Activated T-cell treated with anti-CD3 and anti-CD28 coated beads, Interleukin-2, amount 50 U/mL, for 4 hours (primary cell): ENCODE data around the gene ALDH1A1. TPM values are rescaled to one million over a fixed set of nuclear protein-coding genes. Genes with fewer than 3 reads are reported as not detected.

Source experiments
- ATAC-seq, 2 donors: fragments of 200-7000 bp; cut with Tn5 transposase; one replicate each; pipeline ENCODE4 v1.10.0; 2021
- DNase-seq: peaks from one replicate; pipeline ENCODE4 v3.0.0-alpha.2; 2020
- H3K27me3 Mint-ChIP-seq: one replicate; pipeline ENCODE4 v1.8.0; 2021; ENCODE audit warnings: low read depth, mixed read lengths
- H3K36me3 Mint-ChIP-seq: one replicate; pipeline ENCODE4 v1.8.0; 2022; ENCODE audit warnings: mixed read lengths; ENCODE audit not compliant: insufficient read depth
- H3K4me1 Mint-ChIP-seq: one replicate; pipeline ENCODE4 v1.8.0; 2021; ENCODE audit warnings: low read depth, mixed read lengths
- H3K4me3 Mint-ChIP-seq: one replicate; pipeline ENCODE4 v1.8.0; 2021; ENCODE audit warnings: mild to moderate bottlenecking, moderate library complexity, mixed read lengths
- H3K9me3 Mint-ChIP-seq: one replicate; pipeline ENCODE4 v1.8.0; 2021; ENCODE audit warnings: mixed read lengths
- total RNA-seq, 3 donors: library from RNA; stranded (reverse); gene quantifications; one replicate each; pipeline ENCODE4 v1.2.1, GENCODE V29; 2021

ALDH1A1 gene
- total RNA-seq, 3 donors from 2014 or later, result 0.16 to 0.35 (median 0.22) TPM

- DNase-seq, result no peak
- Mint-ChIP-seq H3K4me3 (no peak overlapping the region), H3K4me1 (peaks cover 2% of the 10 kb centered on the region), H3K36me3 (no peaks in the 10 kb centered on the region), H3K27me3 (peaks cover 15% of the 10 kb centered on the region), H3K9me3 (peaks cover 8% of the 10 kb centered on the region)
- ATAC-seq, result no peak
Measured at GRCh38 chr9:72955571-72955970, 2.7 kb upstream of the ALDH1A1 start.

- peaks cover 2% of the 10 kb centered on the region for H3K4me1 Mint-ChIP-seq
Measured at GRCh38 chr9:72955126-72955455, 2.2 kb upstream of the ALDH1A1 start.

GRCh38 chr9:72954431-72955125 is 1.7 kb upstream of the ALDH1A1 start:
- no peak overlapping the region for H3K4me3 Mint-ChIP-seq
- no peaks in the 10 kb centered on the region for H3K36me3 Mint-ChIP-seq
- DNase-seq (no peak), ATAC-seq (no peak)
- H3K4me1 Mint-ChIP-seq, result peaks cover 2% of the 10 kb centered on the region
- peaks cover 6% of the 10 kb centered on the region for H3K9me3 Mint-ChIP-seq
- peaks cover 15% of the 10 kb centered on the region for H3K27me3 Mint-ChIP-seq

More at GRCh38 chr9:72955126-72955455, 2.2 kb upstream of the ALDH1A1 start:
- Mint-ChIP-seq H3K27me3 (peaks cover 15% of the 10 kb centered on the region), H3K36me3 (no peaks in the 10 kb centered on the region), H3K9me3 (peaks cover 8% of the 10 kb centered on the region), H3K4me3 (no peak overlapping the region)
- ATAC-seq (no peak), DNase-seq (no peak)

- Mint-ChIP-seq H3K4me3 (no peak overlapping the region), H3K27me3 (peaks cover 21% of the 10 kb centered on the region), H3K9me3 (no peaks in the 10 kb centered on the region), H3K36me3 (no peaks in the 10 kb centered on the region), H3K4me1 (peaks cover 2% of the 10 kb centered on the region)
- ATAC-seq (no peak), DNase-seq (no peak)
Measured at GRCh38 chr9:72952381-72952690, 517 bp downstream of the ALDH1A1 start.

- H3K9me3 Mint-ChIP-seq, result no peaks in the 10 kb centered on the region
- H3K4me3 Mint-ChIP-seq, result no peak overlapping the region
- no peak for ATAC-seq
- H3K27me3 Mint-ChIP-seq, result peaks cover 19% of the 10 kb centered on the region
- no peaks in the 10 kb centered on the region for H3K36me3 Mint-ChIP-seq
- no peak for DNase-seq
- peaks cover 2% of the 10 kb centered on the region for H3K4me1 Mint-ChIP-seq
Measured at GRCh38 chr9:72951520-72952380, 1.1 kb downstream of the ALDH1A1 start.

- DNase-seq, result no peak
- ATAC-seq, result no peak
- Mint-ChIP-seq H3K4me3 (no peak overlapping the region), H3K9me3 (no peaks in the 10 kb centered on the region), H3K36me3 (no peaks in the 10 kb centered on the region), H3K27me3 (peaks cover 16% of the 10 kb centered on the region), H3K4me1 (peaks cover 2% of the 10 kb centered on the region)
Measured at GRCh38 chr9:72950875-72951442, 1.9 kb downstream of the ALDH1A1 start.

- ATAC-seq (no peak), DNase-seq (no peak)
- H3K4me1 Mint-ChIP-seq, result peaks cover 2% of the 10 kb centered on the region
- no peak overlapping the region for H3K4me3 Mint-ChIP-seq
- peaks cover 11% of the 10 kb centered on the region for H3K27me3 Mint-ChIP-seq
- no peaks in the 10 kb centered on the region for H3K9me3 Mint-ChIP-seq
- H3K36me3 Mint-ChIP-seq, result no peaks in the 10 kb centered on the region
Measured at GRCh38 chr9:72949918-72950325, 2.9 kb downstream of the ALDH1A1 start.

GRCh38 chr9:72949244-72949582 is 3.6 kb downstream of the ALDH1A1 start:
- Mint-ChIP-seq H3K4me1 (peaks cover 2% of the 10 kb centered on the region), H3K27me3 (peaks cover 6% of the 10 kb centered on the region), H3K4me3 (no peak overlapping the region), H3K9me3 (no peaks in the 10 kb centered on the region), H3K36me3 (no peaks in the 10 kb centered on the region)
- DNase-seq (no peak), ATAC-seq (no peak)

- Mint-ChIP-seq H3K4me3 (no peak overlapping the region), H3K27me3 (peaks cover 6% of the 10 kb centered on the region), H3K4me1 (peaks cover 2% of the 10 kb centered on the region), H3K36me3 (no peaks in the 10 kb centered on the region), H3K9me3 (no peaks in the 10 kb centered on the region)
- ATAC-seq, result no peak
- no peak for DNase-seq
Measured at GRCh38 chr9:72948575-72949243, 4.1 kb downstream of the ALDH1A1 start.

- H3K27me3 Mint-ChIP-seq, result peaks cover 11% of the 10 kb centered on the region
- H3K4me3 Mint-ChIP-seq, result no peak overlapping the region
- ATAC-seq (no peak), DNase-seq (no peak)
- no peaks in the 10 kb centered on the region for H3K36me3 Mint-ChIP-seq
- no peaks in the 10 kb centered on the region for H3K9me3 Mint-ChIP-seq
- peaks cover 2% of the 10 kb centered on the region for H3K4me1 Mint-ChIP-seq
Measured at GRCh38 chr9:72947984-72948465, 4.8 kb downstream of the ALDH1A1 start.

GRCh38 chr9:72946821-72947220 is 6.0 kb downstream of the ALDH1A1 start:
- ATAC-seq (no peak), DNase-seq (no peak)
- Mint-ChIP-seq H3K9me3 (no peaks in the 10 kb centered on the region), H3K36me3 (no peaks in the 10 kb centered on the region), H3K4me1 (no peaks in the 10 kb centered on the region), H3K4me3 (no peak overlapping the region), H3K27me3 (peaks cover 11% of the 10 kb centered on the region)

GRCh38 chr9:72946318-72946717 is 6.5 kb downstream of the ALDH1A1 start:
- DNase-seq, result no peak
- Mint-ChIP-seq H3K27me3 (peaks cover 15% of the 10 kb centered on the region), H3K36me3 (no peaks in the 10 kb centered on the region), H3K4me3 (no peak overlapping the region), H3K9me3 (no peaks in the 10 kb centered on the region), H3K4me1 (no peaks in the 10 kb centered on the region)
- ATAC-seq, result no peak

- Mint-ChIP-seq H3K36me3 (no peaks in the 10 kb centered on the region), H3K27me3 (peaks cover 16% of the 10 kb centered on the region), H3K4me1 (no peaks in the 10 kb centered on the region), H3K9me3 (no peaks in the 10 kb centered on the region), H3K4me3 (no peak overlapping the region)
- no peak for DNase-seq
- ATAC-seq, result no peak
Measured at GRCh38 chr9:72945391-72945790, 7.5 kb downstream of the ALDH1A1 start.

GRCh38 chr9:72943844-72944462 is 8.9 kb downstream of the ALDH1A1 start:
- H3K27me3 Mint-ChIP-seq, result peaks cover 16% of the 10 kb centered on the region
- no peaks in the 10 kb centered on the region for H3K36me3 Mint-ChIP-seq
- ATAC-seq, result no peak
- DNase-seq, result no peak
- H3K4me3 Mint-ChIP-seq, result no peak overlapping the region
- no peaks in the 10 kb centered on the region for H3K4me1 Mint-ChIP-seq
- H3K9me3 Mint-ChIP-seq, result no peaks in the 10 kb centered on the region
